ENCODE results near the gene CHSY1.

GRCh38 chr15:101246824-101247745 lies 4.8 kb downstream of the CHSY1 start:
- TF ChIP-seq ZBTB4 (CRISPR knock-in tag; IDR thresholded peaks at IDR 0.05; ENCODE audit: borderline replicate concordance) (no peak), POLR2A (IDR thresholded peaks at IDR 0.05; ENCODE audit: insufficient read depth in 1 of 2, low read depth in 2 of 2, low read length in 2 of 2) (no peak), NR2F1 (CRISPR knock-in tag; IDR thresholded peaks at IDR 0.05) (no peak), ETS1 (CRISPR knock-in tag; IDR thresholded peaks at IDR 0.05) (no peak), ETV5 (CRISPR knock-in tag; IDR thresholded peaks at IDR 0.05; ENCODE audit: borderline replicate concordance) (no peak), MTF1 (CRISPR knock-in tag; IDR thresholded peaks at IDR 0.05) (no peak), ZNF496 (CRISPR knock-in tag; IDR thresholded peaks at IDR 0.05; ENCODE audit: insufficient replicate concordance) (no peak)

All from HepG2 (cell line).